ENCODE results near the gene LIMA1.
A peak's percentile ranks its signal among the peaks of the same experiment; 100 is the strongest.
"Not testable (repeated sequence)": the region's sequence is repeated elsewhere in the genome, so short reads cannot be mapped to it uniquely, and the experiment has no call there.

LIMA1 gene

DNA sequence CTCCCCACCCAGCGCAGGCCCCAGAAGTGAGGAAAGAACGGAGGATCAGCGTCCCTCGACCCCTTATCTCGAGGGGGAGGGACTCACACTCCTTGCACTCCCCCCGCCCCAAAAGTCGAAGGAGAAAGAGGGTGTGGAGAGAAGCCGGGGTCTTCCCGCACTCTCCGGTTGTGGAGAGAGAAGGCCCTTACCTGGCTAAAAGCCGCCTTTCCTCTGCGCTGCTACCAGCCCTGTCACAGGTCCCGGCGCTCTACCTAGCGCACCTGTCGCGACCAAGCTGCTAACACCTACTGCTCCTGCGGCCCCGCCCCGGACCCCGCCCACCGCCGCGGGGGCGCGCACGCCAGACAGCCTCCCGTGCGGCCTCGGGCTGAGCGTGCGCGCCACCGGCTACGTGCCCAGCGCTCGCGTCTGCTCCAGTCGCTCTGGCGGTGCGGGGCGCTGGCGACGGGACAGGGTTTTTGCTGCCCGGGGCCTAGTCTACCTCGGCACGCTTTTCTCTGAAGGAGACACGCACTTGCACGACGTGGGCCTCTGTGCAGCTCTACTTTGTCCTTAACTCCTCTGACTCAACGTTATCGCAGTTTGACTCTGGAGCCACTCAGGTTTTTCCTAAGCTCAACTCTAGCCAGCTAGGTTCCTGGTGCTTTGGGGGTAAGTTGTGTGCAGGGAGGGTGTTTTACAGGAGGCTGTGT is at the start of gene LIMA1:
LIMA1 (minus strand) TSS at position 292 of the 695 bp plus-strand sequence. CDS start 34,769 bp downstream, outside the sequence.
- DNase-seq: peak; percentile 85

DNA sequence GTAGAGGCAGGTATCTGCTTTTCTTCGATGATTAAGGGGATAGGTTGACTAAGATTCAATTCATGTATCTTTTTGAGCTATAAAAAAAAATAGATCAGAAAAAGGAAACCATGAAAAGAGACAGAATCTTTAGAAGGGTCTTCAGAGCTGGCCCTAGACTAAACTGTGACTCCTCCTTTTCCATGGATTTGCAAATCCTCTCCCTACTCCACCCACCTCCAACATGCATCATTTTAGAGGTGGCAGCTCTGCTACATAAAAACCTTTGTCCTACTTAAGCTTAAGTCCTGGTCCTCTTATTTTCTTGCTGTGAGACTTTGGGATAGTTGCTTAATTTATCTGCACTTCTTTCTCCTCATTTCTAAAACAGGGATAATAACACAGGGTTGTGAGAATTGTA is 48.4 kb upstream of the LIMA1 start:
- DNase-seq: no peak

DNA sequence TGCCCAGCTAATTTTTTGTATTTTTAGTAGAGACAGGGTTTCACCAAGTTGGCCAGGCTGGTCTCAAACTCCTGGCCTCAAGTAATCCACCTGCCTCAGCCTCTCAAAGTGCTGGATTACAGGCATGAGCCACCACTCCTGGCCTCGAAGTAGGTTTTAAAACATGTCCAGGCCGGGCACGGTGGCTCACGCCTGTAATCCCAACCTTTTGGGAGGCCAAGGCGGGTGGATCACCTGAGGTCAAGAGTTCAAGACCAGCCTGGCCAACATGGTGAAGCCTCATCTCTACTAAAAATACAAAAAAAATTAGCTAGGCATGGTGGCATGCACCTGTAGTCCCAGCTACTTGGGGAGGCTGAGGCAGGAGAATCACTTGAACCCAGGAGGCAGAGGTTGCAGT is 45.3 kb upstream of the LIMA1 start:
- DNase-seq: not testable (repeated sequence)

DNA sequence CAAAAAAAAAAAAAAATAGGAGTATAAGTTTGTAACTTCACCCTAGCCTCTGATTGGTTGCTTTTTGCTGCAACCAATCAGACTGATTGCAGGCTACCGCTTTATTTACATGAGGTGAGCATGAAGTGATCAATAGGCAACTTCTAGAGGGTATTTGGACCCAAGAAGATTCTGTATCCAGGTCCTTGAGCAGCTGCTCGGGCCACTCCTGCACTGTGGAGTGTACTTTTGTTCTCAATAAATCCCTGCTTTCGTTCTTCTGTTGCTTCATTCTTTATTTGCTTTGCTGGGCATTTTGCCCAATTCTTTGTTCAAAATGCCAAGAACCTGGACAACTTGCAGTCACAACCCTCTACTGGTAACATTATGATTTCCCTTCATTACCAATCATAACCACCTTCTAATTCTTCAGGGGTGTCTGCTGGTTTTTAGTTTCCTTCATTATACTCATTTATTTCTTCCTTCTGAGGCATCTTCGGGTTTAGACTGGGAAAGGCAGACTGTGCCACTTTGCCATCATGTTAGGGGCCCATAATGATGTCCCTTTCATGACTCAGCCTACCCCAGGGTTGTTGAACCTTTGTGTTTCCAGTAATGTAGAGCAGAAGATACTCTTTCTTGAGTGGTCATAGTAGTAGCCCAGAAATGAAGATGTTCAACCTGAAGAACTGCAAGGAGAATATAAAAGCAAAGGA is 43.4 kb upstream of the LIMA1 start:
- peak; percentile 50 for DNase-seq

DNA sequence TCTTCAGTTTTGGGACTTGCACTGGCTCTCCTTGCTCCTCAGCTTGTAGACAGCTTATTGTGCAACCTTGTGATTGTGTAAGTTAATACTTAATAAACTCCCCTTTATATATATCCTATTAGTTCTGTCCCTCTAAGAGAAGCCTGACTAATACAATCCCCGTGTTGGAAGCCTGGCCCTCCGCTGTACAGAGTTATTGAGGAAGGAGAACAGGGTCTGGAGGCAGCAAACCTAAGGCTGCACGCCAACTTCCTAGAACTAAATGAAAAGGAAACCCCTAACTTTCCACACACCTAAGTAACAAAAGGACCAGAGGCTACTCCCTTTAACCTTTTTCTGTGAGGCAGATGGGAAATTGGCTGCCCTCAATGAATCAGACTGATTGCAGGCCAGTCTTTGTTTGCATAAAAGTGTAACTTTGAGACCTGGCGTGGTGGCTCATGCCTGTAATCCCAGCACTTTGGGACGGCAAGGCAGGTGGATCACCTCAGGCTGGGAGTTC is 42.6 kb upstream of the LIMA1 start:
- DNase-seq: no peak

DNA sequence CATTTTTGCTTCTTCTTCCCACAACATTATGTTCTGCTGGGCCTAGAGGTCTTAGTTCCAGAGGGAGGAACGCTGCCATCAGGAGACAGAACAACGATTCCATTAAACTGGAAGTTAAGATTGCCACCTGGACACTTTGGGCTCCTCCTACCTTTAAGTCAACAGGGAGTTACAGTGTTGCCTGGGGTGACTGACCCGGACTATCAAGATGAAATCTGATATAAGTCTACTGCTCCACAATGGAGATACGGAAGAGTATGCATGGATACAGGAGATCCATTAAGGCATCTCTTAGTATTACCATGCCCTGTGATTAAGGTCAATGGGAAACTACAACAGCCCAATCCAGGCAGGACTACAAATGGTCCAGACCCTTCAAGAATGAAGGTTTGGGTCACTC is 41.5 kb upstream of the LIMA1 start:
- not testable (repeated sequence) for DNase-seq

DNA sequence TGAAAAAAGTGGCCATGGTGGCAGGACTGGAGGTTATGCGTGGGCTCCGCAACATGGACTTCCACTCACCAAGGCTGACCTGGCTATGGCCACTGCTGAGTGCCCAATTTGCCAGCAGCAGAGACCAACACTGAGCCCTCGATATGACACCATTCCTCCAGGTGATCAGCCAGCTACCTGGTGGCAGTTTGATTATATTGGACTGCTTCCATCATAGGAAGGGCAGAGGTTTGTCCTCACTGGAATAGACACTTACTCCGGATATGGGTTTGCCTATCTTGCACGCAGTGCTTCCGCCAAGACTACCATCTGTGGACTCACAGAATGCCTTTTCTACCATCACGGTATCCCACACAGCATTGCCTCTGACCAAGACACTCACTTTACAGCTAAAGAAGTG is 40.8 kb upstream of the LIMA1 start:
- DNase-seq: not testable (repeated sequence)

DNA sequence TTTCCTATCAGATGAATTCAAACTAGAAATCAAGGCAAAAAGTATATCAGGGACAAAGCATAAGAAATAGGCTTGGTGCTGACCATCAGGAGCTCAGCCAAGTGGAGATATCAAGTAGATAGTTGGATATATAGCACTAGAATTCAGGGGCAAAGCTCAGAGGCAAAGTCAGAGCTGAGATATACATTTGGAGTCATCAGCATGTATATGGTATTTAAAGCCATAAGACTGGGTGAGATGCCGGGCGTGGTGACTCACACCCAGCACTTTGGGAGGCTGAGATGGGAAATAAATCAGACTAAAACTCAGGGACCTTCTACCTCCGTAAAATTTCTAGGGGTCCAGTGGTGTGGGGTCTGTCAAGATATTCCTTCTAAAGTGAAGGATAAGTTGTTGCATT is 38.9 kb upstream of the LIMA1 start:
- DNase-seq: peak; percentile 40

DNA sequence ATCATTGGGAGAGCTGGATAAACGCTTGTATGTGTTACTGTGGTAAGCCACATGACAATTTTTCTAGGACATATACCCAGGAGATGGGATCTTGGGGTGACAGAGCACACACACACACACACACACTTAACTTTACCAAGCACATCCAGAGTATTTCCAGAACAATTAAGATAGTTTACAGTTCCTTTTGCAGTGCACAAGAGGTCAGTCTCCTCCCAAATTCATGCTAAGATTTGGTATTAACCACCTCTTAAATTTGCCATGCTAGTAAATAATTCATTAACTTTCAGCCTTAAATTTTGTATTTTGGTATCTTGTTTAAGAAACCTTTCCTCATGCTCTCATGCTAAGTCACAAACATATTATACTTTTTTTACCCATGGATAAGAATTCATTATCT is 33.9 kb upstream of the LIMA1 start:
- DNase-seq: no peak

DNA sequence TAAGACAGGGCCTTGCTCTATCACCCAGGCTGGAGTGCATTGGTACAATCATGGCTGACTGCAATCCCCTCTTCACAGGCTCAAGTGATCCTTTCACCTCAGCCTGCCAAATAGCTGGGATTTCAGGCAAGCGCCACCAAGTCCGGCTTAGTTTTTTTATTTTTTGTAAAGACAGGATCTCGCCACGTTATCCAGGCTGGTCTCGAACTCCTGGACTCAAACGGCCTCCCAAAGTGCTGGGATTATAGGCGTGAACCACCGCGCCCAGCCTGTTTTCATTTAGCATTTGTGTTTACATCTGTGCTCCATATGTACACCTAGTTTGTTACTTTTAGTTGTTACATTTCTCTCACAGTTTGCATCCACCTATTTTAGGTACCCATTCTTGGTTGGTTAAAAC is 32.5 kb upstream of the LIMA1 start:
- no peak for DNase-seq

DNA sequence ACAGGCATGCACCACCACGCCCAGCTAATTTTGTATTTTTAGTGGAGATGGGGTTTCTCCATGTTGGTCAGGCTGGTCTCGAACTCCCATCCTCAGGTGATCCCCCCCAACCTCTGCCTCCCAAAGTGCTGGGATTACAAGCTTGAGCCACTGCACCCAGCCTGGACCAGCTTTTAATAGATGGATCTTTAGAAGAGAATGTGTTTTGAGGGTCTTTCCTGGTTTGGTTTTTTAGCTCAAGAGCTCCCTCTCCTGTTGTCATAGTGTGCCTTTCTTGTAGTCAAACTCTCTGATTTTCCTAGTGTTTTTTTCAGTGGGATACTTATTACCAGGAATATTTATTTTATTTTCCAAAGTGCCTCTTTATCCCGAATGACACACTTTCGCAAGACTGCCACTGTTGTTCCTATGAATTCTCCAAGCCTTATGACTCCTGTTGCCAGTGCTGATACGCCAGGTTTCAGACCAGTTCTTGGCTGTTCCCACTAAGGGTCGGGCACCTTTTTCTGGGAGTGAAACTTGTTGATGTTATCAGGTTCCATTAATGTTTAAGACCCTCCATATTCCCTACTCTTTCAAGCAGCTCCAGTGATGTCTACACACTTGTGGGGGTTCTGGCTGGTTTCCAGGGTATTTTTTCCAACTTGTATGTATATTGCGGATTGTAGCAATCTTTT is 31.5 kb upstream of the LIMA1 start:
- DNase-seq: peak; percentile 69

DNA sequence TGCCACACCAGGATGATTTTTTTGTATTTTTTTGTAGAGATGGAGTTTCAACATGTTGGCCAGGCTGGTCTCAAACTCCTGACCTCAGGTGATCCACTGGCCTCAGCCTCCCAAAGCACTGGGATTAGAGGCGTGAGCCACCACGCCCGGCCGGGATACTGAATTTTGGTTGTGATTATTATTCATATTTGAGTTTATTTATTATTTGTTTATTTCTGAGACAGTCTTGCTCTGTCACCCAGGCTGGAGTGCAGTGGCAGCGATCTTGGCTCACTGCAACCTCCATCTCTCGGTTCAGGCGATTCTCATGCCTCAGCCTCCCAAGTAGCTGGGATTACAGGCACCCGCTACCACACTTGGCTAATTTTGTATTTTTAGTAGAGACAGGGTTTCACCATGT is 30.7 kb upstream of the LIMA1 start:
- not testable (repeated sequence) for DNase-seq

DNA sequence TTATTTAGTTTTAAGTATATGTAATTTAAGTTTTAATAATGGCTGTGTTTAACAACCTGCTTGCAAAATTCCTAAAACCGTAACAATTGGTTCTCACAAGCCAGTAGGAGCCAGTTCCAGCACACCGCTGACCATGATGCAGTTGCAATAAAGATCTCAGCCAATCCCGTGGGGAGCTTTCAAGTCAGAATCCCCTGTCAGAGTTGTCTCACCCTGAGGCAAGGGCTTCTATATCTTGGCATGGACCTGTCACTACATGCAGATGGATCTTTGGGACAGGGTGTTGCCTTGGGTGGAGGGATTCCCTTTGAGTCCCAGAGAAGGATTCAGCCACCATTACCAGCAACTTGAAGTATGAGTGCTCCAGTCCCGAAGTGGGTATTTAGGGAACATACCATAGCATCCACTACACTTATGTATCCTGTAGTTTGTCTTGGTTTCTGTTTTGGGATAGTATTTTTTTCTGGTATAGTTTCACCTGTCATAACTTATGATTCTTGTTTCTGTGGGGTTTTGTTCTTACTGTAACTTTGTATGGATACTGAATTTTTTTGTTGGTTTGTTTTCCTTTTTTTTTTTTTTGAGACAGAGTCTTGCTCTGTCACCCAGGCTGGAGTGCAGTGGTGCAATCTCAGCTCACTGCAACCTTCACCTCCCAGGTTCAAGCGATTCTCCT is 30.1 kb upstream of the LIMA1 start:
- DNase-seq: no peak

DNA sequence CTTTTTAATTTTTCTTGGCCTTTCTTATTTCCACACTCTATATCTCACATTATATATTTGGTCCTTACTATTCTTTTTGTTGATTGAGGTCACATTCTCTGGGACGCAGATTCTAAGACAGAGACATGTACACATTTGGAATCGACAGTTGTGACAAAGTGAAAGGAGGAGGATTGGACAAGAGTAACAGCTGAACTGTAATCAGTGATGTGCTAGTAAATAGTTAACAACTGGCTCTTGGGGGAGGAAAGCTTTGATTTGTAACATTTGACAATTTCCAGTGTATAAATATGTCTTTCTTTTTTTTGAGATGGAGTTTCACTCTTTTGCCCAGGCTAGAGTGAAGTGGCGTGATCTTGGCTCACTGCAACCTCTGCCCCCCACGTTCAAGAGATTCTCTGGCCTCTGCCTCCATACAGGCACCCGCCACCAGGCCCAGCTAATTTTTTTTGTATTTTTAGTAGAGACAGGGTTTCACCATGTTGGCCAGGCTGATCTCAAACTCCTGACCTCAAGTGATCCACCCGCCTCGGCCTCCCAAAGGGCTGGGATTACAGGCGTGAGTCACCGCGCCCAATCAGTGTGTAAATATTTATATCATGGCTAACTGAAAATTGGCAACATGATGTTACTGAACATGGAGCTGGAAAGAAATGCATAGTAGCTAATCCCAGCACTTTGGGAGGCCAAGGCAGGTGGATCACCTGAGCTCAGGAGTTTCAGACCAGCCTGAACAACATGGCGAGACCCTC is 28.7 kb upstream of the LIMA1 start:
- peak; percentile 40 for DNase-seq

DNA sequence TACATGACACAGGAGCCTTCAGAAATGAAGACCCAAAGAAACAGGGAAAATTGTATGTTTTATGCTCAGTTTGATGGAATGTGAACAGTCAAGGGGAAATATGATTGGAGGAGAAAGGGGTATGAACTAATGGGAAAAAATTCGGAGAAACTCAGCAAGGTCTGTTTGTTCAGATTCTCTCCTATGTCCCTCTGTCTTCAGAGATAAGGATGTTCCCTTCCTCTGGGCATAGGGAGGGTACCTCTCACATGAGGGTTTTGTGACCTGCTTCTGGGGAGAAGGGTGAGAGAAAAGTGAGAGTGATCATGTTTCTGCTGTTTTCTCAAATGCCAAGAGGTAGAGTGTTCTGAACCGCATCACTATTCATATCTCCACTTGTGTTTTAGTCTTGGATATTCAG is 26.6 kb upstream of the LIMA1 start:
- no peak for DNase-seq

DNA sequence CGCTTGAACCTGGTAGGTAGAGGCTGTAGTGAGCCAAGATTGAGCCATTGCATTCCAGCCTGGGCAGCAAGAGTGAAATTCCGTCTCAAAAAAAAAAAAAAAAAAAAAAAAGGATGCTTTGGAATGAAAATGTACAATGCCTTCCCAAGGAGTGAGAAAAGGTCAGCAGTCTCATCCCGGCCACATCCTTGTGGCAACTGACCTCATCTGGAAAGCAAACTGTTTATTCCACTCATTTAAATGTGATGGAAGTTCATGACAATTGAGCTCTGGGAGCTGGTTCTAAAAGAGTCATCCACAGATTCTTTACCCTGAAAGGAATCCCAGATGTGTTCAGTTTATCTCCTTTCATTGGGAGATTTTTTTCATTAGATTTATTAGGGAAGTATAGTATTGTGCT is 19.4 kb upstream of the LIMA1 start:
- peak; percentile 15 for DNase-seq

DNA sequence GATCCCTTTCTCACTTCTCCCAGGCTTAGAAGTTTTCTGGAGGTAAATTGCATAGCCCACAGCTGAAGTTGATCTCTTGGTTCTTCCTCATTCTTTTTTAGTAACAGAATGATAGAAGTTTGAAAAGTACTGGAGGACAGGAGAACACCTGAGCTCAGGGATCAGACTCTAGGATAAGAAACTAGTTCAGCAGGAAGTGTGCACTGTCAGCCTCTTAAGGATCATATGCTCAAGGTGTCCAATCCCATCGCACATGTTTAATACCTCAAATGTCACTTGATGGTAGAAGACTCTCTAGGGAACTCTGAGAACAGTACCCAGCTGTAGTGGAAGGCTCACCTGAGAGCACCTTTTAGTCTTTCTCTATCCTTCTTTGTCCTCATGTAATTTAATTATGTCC is 14.7 kb upstream of the LIMA1 start:
- no peak for DNase-seq

DNA sequence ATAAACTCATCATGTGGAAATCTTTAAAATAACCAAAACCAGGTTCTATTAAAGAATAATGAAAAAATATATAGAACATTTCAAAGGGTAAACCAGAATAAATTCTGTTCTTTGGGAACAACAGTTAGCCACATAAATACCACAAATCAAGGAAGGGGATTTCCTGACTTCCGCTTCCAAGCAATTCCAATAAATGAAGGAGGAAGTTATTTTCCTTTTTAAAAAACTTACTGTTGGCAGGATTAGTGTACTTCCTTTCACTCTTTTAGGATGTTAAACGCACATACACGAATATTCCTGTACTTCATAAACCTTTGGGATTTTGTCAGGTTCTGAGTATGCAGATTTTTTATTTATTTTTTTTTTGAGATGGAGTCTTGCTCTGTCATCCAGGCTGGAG is 13.7 kb upstream of the LIMA1 start:
- DNase-seq: no peak

DNA sequence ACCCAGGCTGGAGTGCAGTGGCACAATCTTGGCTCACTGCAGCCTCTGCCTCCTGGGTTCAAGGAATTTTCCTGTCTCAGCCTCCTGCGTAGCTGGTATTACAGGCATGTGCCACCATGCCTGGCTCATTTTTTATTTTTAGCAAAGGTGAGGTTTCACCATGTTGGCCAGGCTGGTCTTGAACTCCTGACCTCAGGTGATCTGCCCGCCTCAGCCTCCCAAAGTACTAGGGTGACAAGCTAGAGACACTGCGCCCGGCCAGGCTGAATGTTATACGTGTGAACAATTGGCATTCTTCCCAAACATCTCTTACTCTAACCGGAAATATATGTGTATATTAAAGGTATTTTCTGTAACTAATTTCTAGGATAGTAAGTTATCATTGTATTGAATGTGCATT is 13.2 kb upstream of the LIMA1 start:
- peak; percentile 9 for DNase-seq

DNA sequence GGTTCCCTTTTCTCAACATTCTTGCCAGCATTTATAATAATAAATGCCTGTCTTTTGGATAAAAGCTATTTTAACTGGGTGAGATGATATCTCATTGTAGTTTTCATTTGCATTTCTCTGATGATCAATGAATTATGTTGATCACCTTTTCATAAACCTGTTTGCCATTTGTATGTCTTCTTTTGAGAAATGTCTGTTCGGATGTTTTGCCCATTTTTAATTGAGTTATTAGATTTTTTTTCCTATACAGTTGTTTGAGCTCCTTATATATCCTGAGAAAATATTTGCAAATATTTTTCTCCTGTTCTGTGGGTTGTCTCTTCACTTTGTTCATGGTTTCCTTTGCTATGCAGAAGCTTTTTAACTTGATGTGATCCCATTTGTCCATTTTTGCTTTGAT is 8.1 kb upstream of the LIMA1 start:
- DNase-seq: no peak

DNA sequence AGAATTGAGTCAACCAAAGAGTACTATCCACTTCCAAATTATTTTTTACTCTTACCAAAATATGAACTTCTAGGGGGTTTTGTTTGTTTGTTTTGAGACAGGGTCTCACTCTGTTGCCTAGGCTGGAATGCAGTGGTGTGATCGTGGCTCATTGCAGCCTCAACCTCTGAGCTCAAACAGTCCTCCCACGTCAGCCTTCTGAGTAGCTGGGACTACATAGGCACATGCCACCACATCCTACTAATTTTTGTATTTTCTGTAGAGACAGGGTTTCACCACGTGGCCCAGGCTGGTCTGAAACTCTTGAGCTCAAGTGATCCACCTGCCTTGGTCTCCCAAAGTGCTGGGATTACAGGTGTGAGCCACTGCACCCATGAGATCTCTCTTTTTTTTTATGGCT is 7.4 kb upstream of the LIMA1 start:
- not testable (repeated sequence) for DNase-seq

DNA sequence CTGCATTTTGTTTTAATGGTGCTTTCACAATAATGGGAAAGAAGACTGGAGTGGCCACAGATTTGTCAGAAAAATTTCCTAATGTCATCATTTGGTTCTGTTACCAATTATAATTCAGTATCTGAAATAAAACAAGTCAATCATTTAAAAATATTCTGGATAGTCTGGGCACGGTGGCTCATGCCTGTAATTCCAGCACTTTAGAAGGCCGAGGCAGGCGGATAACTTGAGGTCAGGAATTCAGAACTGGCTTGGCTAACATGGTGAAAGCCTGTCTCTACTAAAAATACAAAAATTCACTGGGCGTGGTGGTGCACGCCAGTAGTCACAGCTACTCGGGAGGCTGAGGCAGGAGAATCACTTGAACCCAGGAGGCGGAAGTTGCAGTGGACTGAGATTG is 4.0 kb upstream of the LIMA1 start:
- DNase-seq: no peak

DNA sequence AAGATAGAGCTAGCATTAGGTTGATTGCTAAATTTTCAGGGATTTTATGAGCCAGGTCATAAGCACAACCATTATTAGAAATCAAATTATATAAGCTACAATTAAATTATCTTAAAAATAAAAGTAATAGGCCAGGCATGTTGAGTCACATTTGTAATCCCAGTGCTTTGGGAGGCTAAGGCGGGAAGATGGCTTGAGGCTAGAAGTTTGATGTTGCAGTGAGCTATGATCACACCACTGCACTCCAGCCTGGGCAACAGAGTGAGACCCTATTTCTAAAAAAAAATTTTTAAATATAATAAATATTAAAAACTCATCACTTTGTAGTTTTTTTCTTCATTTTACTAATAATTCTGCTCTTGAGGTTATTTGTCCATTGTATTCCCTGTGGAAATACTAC is 1.9 kb upstream of the LIMA1 start:
- no peak for DNase-seq
